GM19240 (cell line): ENCODE measurements around the gene CASP8.
"Not testable (repeated sequence)": the region's sequence is repeated elsewhere in the genome, so short reads cannot be mapped to it uniquely, and the experiment has no call there.

ENCODE experiments used
- DNase-seq: peaks from one replicate; pipeline ENCODE4 v3.0.0; 2011; ENCODE audit warnings: low spot score; ENCODE audit not compliant: insufficient read length

CASP8 gene

GRCh38 chr2:201269764-201270163, 9.4 kb downstream of the CASP8 start:
- no peak for DNase-seq

- no peak for DNase-seq
These were observed 10.1 kb downstream of the CASP8 start for GRCh38 chr2:201270293-201271001.

- DNase-seq, result no peak
These were observed 11.6 kb downstream of the CASP8 start for GRCh38 chr2:201271917-201272316.

- DNase-seq, result no peak
These were observed 13.1 kb downstream of the CASP8 start for GRCh38 chr2:201273330-201273983.

- no peak for DNase-seq
These were observed 14.7 kb downstream of the CASP8 start for GRCh38 chr2:201275069-201275468.

GRCh38 chr2:201275990-201276389, 15.7 kb downstream of the CASP8 start:
- no peak for DNase-seq

- DNase-seq, result no peak
These were observed 16.2 kb downstream of the CASP8 start for GRCh38 chr2:201276511-201276910.

- DNase-seq, result no peak
These were observed 18.7 kb downstream of the CASP8 start for GRCh38 chr2:201279079-201279478.

GRCh38 chr2:201280191-201281040, 20.1 kb downstream of the CASP8 start:
- no peak for DNase-seq

GRCh38 chr2:201285499-201285898, 25.2 kb downstream of the CASP8 start:
- DNase-seq, result no peak

GRCh38 chr2:201290457-201291148, 30.3 kb downstream of the CASP8 start:
- DNase-seq, result not testable (repeated sequence)

GRCh38 chr2:201298462-201299052, 38.2 kb downstream of the CASP8 start:
- DNase-seq, result no peak

- not testable (repeated sequence) for DNase-seq
These were observed 39.6 kb downstream of the CASP8 start for GRCh38 chr2:201299929-201300328.

GRCh38 chr2:201307876-201308275, 47.5 kb downstream of the CASP8 start:
- DNase-seq, result no peak

GRCh38 chr2:201308914-201309313, 48.6 kb downstream of the CASP8 start:
- DNase-seq, result no peak

GRCh38 chr2:201313362-201313761, 53.0 kb downstream of the CASP8 start:
- DNase-seq, result no peak

- no peak for DNase-seq
These were observed 59.2 kb downstream of the CASP8 start for GRCh38 chr2:201319511-201319910.

GRCh38 chr2:201320257-201320656, 59.9 kb downstream of the CASP8 start:
- no peak for DNase-seq

GRCh38 chr2:201320701-201321100, 60.4 kb downstream of the CASP8 start:
- no peak for DNase-seq

GRCh38 chr2:201322772-201323171, 62.4 kb downstream of the CASP8 start:
- no peak for DNase-seq

GRCh38 chr2:201327678-201328077, 67.3 kb downstream of the CASP8 start:
- no peak for DNase-seq
